ENCODE measurements around the gene CENPK.

GRCh38 chr5:65570598-65571226 lies 7.7 kb upstream of the CENPK start:
- TF ChIP-seq EZH2 (IDR thresholded peaks at IDR 0.05) (no peak), CTCF (IDR thresholded peaks at IDR 0.05) (no peak)

All from neural progenitor cell (in vitro differentiated cells).